GM18511 (cell line): ENCODE results near the gene XBP1.
A peak's percentile ranks its signal among the peaks of the same experiment; 100 is the strongest.
"Not testable (repeated sequence)": the region's sequence is repeated elsewhere in the genome, so short reads cannot be mapped to it uniquely, and the experiment has no call there.

Source experiments
- ATAC-seq: cut with Tn5 transposase; IDR thresholded peaks from one replicate; pipeline ENCODE4 v1.9.1; 2021; ENCODE audit warnings: mild to moderate bottlenecking, moderate library complexity; ENCODE audit not compliant: unreplicated experiment

XBP1 gene

GRCh38 chr22:28793976-28794584, 6.3 kb downstream of the XBP1 start:
- no peak for ATAC-seq

GRCh38 chr22:28792491-28793383, 7.6 kb downstream of the XBP1 start:
- ATAC-seq = peak; percentile 42

GRCh38 chr22:28791841-28792490, 8.4 kb downstream of the XBP1 start:
- peak; percentile 78 for ATAC-seq

- no peak for ATAC-seq
These were observed 9.2 kb downstream of the XBP1 start for GRCh38 chr22:28791124-28791523.

- ATAC-seq = no peak
These were observed 11.8 kb downstream of the XBP1 start for GRCh38 chr22:28788601-28789000.

- no peak for ATAC-seq
These were observed 16.3 kb downstream of the XBP1 start for GRCh38 chr22:28783786-28784671.

- ATAC-seq = no peak
These were observed 20.1 kb downstream of the XBP1 start for GRCh38 chr22:28780296-28780695.

- no peak for ATAC-seq
These were observed 20.5 kb downstream of the XBP1 start for GRCh38 chr22:28779833-28780232.

- ATAC-seq = no peak
These were observed 26.0 kb downstream of the XBP1 start for GRCh38 chr22:28774378-28774777.

GRCh38 chr22:28773461-28773867, 26.9 kb downstream of the XBP1 start:
- peak; percentile 40 for ATAC-seq

GRCh38 chr22:28772633-28773460, 27.5 kb downstream of the XBP1 start, which contains the start of gene CCDC117:
Gene CCDC117, plus strand, starts transcription at chr22:28772695. Its CDS starts 155 bp downstream, at chr22:28772850.
- peak; percentile 88 for ATAC-seq

- no peak for ATAC-seq
These were observed 29.1 kb downstream of the XBP1 start for GRCh38 chr22:28771195-28771791.

GRCh38 chr22:28769394-28770085, 30.8 kb downstream of the XBP1 start:
- ATAC-seq = no peak

- ATAC-seq = no peak
These were observed 31.5 kb downstream of the XBP1 start for GRCh38 chr22:28768701-28769393.

- ATAC-seq = no peak
These were observed 33.7 kb downstream of the XBP1 start for GRCh38 chr22:28766628-28767027.

- ATAC-seq = not testable (repeated sequence)
These were observed 38.4 kb downstream of the XBP1 start for GRCh38 chr22:28762000-28762399.

- no peak for ATAC-seq
These were observed 39.0 kb downstream of the XBP1 start for GRCh38 chr22:28761449-28761755.

GRCh38 chr22:28759861-28760560, 40.4 kb downstream of the XBP1 start:
- ATAC-seq = no peak
